ENCODE measurements around the gene HADHB. TPM values are rescaled to one million over a fixed set of nuclear protein-coding genes. Genes with fewer than 3 reads are reported as not detected.
A peak's percentile ranks its signal among the peaks of the same experiment; 100 is the strongest.

HADHB gene
- polyA plus RNA-seq, 3 donors: 94.3 to 200 (median 186) TPM

GRCh38 chr2:26298286-26298637 is 53.5 kb downstream of the HADHB start:
- no peak for DNase-seq
- intact Hi-C loops (cut with micrococcal nuclease): no loop called here
- Mint-ChIP-seq H3K4me3 (no peak overlapping the region), H3K9me3 (peaks cover 0 to 4% (median 0%) of the 10 kb centered on the region in 7 donors), H3K27me3 (ENCODE audit: low read depth in 3 of 3) (no peaks in the 10 kb centered on the region), H3K36me3 (no peaks in the 10 kb centered on the region), H3K27ac (no peak overlapping the region), H3K4me1 (peaks cover 11% of the 10 kb centered on the region)
- peak overlapping the region; percentile 77 for H3K9ac ChIP-seq (ENCODE audit: insufficient read depth, low read length, poor library complexity, severe bottlenecking)
- no peaks in the 10 kb centered on the region for H3K9me3 ChIP-seq (replicated peaks in 1 of 2; ENCODE audit: control insufficient read depth in 1 of 2, insufficient read depth in 1 of 2, low read length in 2 of 2)
- H3K4me3 ChIP-seq (replicated peaks in 1 of 3; ENCODE audit: low read depth in 2 of 3, low read length in 3 of 3): peak overlapping the region; percentile 71 to 81 (median 77)
- TF ChIP-seq CTCF (IDR thresholded peaks at IDR 0.05): no peak
- under 1% methylated on average over 13 of the region's 17 CpGs for WGBS (ENCODE audit: insufficient coverage)
- H4K20me1 ChIP-seq (ENCODE audit: insufficient read depth, low read length): no peaks in the 10 kb centered on the region
- peak overlapping the region; percentile 87 for H3K4me2 ChIP-seq (replicated peaks; ENCODE audit: extremely low read depth, low read length, poor library complexity, severe bottlenecking)
- peak overlapping the region; percentile 98 for H2AFZ ChIP-seq (ENCODE audit: insufficient read depth, low read depth, low read length, poor library complexity, severe bottlenecking)
- peak overlapping the region; percentile 86 to 92 for H3K27ac ChIP-seq (ENCODE audit: low read depth in 1 of 2, low read length in 2 of 2)
- no peaks in the 10 kb centered on the region for H3K36me3 ChIP-seq (replicated peaks in 1 of 2; ENCODE audit: control insufficient read depth in 1 of 2, insufficient read depth in 2 of 2, low read length in 2 of 2)
- no peaks in the 10 kb centered on the region for H3K79me2 ChIP-seq (ENCODE audit: insufficient read depth, low read length)
- no peaks in the 10 kb centered on the region for H3K27me3 ChIP-seq (ENCODE audit: control insufficient read depth in 2 of 2, insufficient read depth in 2 of 2, low read length in 2 of 2)
- peaks cover 13 to 16% of the 10 kb centered on the region in 2 donors for H3K4me1 ChIP-seq (ENCODE audit: control insufficient read depth in 1 of 2, insufficient read depth in 2 of 2, low read length in 2 of 2)

GRCh38 chr2:26298638-26299393 is 54.1 kb downstream of the HADHB start:
- peak overlapping the region; percentile 98 for H2AFZ ChIP-seq (ENCODE audit: insufficient read depth, low read depth, low read length, poor library complexity, severe bottlenecking)
- H3K4me1 ChIP-seq (ENCODE audit: control insufficient read depth in 1 of 2, insufficient read depth in 2 of 2, low read length in 2 of 2): peaks cover 13 to 16% of the 10 kb centered on the region in 2 donors
- H3K9me3 ChIP-seq (replicated peaks in 1 of 2; ENCODE audit: control insufficient read depth in 1 of 2, insufficient read depth in 1 of 2, low read length in 2 of 2): no peaks in the 10 kb centered on the region
- no peaks in the 10 kb centered on the region for H3K36me3 ChIP-seq (replicated peaks in 1 of 2; ENCODE audit: control insufficient read depth in 1 of 2, insufficient read depth in 2 of 2, low read length in 2 of 2)
- no peaks in the 10 kb centered on the region for H4K20me1 ChIP-seq (ENCODE audit: insufficient read depth, low read length)
- peak overlapping the region; percentile 86 to 92 for H3K27ac ChIP-seq (ENCODE audit: low read depth in 1 of 2, low read length in 2 of 2)
- DNase-seq: peak; percentile 28 to 56 (median 42)
- no peaks in the 10 kb centered on the region for H3K27me3 ChIP-seq (ENCODE audit: control insufficient read depth in 2 of 2, insufficient read depth in 2 of 2, low read length in 2 of 2)
- peak overlapping the region; percentile 71 to 81 (median 77) for H3K4me3 ChIP-seq (replicated peaks in 1 of 3; ENCODE audit: low read depth in 2 of 3, low read length in 3 of 3)
- H3K9me3 Mint-ChIP-seq: peaks cover 0 to 4% (median 0%) of the 10 kb centered on the region in 7 donors
- H3K9ac ChIP-seq (ENCODE audit: insufficient read depth, low read length, poor library complexity, severe bottlenecking): peak overlapping the region; percentile 77
- H3K4me1 Mint-ChIP-seq: peaks cover 11% of the 10 kb centered on the region
- H3K36me3 Mint-ChIP-seq: peaks cover 0 to 2% of the 10 kb centered on the region in 2 donors
- H3K4me3 Mint-ChIP-seq: no peak overlapping the region
- WGBS (ENCODE audit: insufficient coverage): 1% methylated on average over 29 of the region's 30 CpGs
- peak overlapping the region; percentile 87 for H3K4me2 ChIP-seq (replicated peaks; ENCODE audit: extremely low read depth, low read length, poor library complexity, severe bottlenecking)
- no peaks in the 10 kb centered on the region for H3K27me3 Mint-ChIP-seq (ENCODE audit: low read depth in 3 of 3)
- TF ChIP-seq CTCF (IDR thresholded peaks at IDR 0.05): no peak
- no peaks in the 10 kb centered on the region for H3K79me2 ChIP-seq (ENCODE audit: insufficient read depth, low read length)
- no peak overlapping the region for H3K27ac Mint-ChIP-seq
- intact Hi-C loops (cut with micrococcal nuclease): no loop called here

All from CD14-positive monocyte (primary cell).